Lower leg skin (tissue), 3 donors: ENCODE data around the gene CRK.

Experiments used
- POLR2A ChIP-seq, 2 donors: fragments of 450-650 bp; IDR thresholded peaks; one replicate each; pipeline ENCODE4 v1.6.1; 2016 to 2017; ENCODE audit warnings: antibody characterized with exemption in 2 of 2, mild to moderate bottlenecking in 1 of 2, moderate library complexity in 1 of 2
- TF ChIP-seq, protein P1 (sequence below), 3 donors: fragments of 450-650 bp; IDR thresholded peaks; one replicate each; pipeline ENCODE4 v1.5.1; 2016; ENCODE audit warnings: antibody characterized with exemption in 3 of 3, mild to moderate bottlenecking in 3 of 3, moderate library complexity in 2 of 3

DNA sequence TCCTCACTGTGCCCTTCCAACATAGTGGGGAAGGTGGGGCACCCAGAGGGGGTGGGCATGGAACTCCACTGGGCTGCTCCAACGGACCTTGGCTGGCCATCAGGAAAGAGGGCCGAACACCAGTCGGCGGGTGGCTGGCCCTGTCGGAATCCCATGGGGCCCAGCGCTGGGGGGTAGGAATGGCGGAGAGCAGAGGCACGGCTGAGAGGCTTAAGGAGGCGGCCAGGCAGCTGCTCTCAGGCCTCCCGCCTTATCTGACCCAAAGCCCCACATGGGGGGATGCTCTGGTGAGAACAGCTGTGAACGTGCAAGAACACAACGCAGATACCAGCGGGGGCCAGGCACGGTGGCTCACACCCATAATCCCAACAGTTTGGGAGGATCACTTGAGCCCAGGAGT is 40.8 kb upstream of the CRK start:
- TF ChIP-seq, protein P1, sequence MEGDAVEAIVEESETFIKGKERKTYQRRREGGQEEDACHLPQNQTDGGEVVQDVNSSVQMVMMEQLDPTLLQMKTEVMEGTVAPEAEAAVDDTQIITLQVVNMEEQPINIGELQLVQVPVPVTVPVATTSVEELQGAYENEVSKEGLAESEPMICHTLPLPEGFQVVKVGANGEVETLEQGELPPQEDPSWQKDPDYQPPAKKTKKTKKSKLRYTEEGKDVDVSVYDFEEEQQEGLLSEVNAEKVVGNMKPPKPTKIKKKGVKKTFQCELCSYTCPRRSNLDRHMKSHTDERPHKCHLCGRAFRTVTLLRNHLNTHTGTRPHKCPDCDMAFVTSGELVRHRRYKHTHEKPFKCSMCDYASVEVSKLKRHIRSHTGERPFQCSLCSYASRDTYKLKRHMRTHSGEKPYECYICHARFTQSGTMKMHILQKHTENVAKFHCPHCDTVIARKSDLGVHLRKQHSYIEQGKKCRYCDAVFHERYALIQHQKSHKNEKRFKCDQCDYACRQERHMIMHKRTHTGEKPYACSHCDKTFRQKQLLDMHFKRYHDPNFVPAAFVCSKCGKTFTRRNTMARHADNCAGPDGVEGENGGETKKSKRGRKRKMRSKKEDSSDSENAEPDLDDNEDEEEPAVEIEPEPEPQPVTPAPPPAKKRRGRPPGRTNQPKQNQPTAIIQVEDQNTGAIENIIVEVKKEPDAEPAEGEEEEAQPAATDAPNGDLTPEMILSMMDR (IDR thresholded peaks at IDR 0.05): no peak
- no peak for TF ChIP-seq POLR2A (IDR thresholded peaks at IDR 0.05)
